PC-3 (cell line): ENCODE results near the gene RWDD3.

Source experiments
- CTCF ChIP-seq: fragments of 300-600 bp; sonication (generic); conservative IDR thresholded peaks from 2 replicates; pipeline ENCODE4 v1.5.1; 2017; ENCODE audit warnings: antibody characterized with exemption, low read depth, mild to moderate bottlenecking, low read length
- EZH2phosphoT487 ChIP-seq: fragments of 300-600 bp; sonication (generic); IDR thresholded peaks from 2 replicates; pipeline ENCODE4 v1.6.1; 2018; ENCODE audit warnings: mild to moderate bottlenecking, antibody characterized with exemption, low read length, borderline replicate concordance

GRCh38 chr1:95232646-95233318, 1.2 kb upstream of the RWDD3 start:
- TF ChIP-seq CTCF = no peak
- no peak for TF ChIP-seq EZH2phosphoT487
